HG03025 (cell line): Measurements from ENCODE around the gene NDRG3.

Experiments
- ATAC-seq: cut with Tn5 transposase; IDR thresholded peaks from one replicate; pipeline ENCODE4 v1.9.1; 2021; ENCODE audit warnings: mild to moderate bottlenecking, moderate library complexity; ENCODE audit not compliant: unreplicated experiment, low FRiP score

NDRG3 gene

DNA sequence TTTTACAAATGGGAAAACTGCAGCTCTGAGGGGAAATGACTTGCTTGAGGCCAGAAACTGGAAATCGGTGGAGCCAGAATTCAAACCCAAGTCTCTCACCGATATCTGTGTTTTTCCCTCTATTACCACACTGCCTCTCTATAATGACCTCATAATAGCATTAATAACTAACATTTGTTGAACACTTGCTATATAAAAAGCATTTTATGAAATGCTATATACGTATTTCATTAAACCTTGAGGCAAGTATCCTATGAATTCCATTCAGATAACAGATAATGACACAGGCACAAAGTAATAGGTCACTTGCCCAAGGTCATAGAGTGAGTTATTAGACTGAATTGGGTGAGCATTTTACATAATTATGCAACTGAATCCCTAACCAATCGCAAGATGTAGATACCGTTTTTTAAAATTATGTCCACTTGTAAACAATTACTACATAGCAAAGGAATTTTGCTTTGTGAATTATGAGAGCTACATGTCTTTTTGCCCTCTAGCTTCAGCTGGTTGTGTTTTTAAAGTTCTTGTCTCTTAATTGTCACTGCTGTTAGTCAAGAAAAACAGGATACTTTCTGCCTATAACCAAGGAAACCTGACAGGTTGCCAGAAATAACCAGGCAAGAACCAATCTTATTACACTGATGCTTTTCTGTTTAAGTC lies 23.0 kb upstream of the NDRG3 start:
- ATAC-seq = no peak

DNA sequence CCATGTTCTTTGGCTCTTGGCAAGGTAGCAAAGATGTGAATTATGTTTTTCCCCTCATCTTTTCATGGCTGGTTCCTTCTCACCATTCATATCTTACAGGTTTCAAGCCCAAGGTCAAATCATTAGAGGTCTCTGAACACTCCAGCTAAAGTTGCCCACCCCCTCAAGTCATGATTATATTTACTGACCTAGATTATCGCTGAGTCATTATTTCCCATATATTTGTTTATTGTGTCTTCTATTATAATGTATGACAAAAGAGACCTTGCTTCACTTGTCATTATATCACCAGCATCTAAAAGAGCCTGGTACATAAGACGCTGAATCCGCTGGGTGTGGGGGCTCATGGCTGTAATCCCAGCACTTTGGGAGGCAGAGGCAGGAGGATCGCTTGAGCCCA lies 15.2 kb upstream of the NDRG3 start:
- ATAC-seq = no peak

DNA sequence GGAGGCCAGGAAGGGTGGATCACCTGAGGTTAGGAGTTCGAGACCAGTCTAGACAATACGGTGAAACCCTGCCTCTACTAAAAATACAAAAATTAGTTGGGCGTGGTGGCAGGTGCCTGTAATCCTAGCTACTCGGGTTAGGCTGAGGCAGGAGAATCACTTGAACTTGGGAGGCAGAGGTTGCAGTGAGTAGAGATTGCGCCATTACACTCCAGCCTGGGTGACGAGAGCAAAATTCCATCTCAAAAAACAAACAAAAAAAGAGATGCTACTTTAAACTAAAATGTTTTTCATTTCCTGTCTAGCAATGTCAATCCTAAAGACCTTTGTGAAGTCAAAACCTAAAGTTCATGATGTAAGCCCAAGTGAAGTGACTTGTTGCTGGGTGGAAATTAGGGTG lies 14.8 kb upstream of the NDRG3 start:
- ATAC-seq = no peak

- no peak for ATAC-seq
Observed at GRCh38 chr20:36758276-36758675, 12.4 kb upstream of the NDRG3 start.

GRCh38 chr20:36756496-36756895 lies 10.6 kb upstream of the NDRG3 start:
- no peak for ATAC-seq

- ATAC-seq = no peak
Observed at GRCh38 chr20:36754656-36755222, 8.8 kb upstream of the NDRG3 start.

DNA sequence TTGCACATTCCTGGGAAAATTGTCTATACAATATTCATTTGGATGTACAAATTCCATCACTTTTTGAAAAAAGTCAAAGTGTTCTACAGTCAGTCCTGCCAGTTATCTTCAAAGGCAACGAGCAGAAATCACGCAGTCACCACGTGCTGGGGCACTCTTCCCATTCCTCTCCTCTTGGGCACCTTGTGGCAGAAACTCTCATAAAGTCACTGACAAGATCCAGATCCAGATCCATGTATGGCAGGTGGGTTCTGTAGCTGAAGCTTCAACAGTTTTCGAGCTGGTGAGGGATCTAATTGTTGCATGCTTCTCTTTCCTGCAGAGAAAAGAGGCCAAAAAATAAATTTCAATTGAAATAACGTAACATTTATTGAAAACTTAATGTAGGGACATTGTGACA lies 6.7 kb upstream of the NDRG3 start:
- ATAC-seq = no peak

GRCh38 chr20:36745234-36745926 lies 510 bp downstream of the NDRG3 start:
- peak; percentile 40 for ATAC-seq

- no peak for ATAC-seq
Observed at GRCh38 chr20:36744764-36745191, 1.1 kb downstream of the NDRG3 start.

- ATAC-seq = no peak
Observed at GRCh38 chr20:36744243-36744642, 1.6 kb downstream of the NDRG3 start.

GRCh38 chr20:36742558-36742957 lies 3.3 kb downstream of the NDRG3 start:
- ATAC-seq = no peak

DNA sequence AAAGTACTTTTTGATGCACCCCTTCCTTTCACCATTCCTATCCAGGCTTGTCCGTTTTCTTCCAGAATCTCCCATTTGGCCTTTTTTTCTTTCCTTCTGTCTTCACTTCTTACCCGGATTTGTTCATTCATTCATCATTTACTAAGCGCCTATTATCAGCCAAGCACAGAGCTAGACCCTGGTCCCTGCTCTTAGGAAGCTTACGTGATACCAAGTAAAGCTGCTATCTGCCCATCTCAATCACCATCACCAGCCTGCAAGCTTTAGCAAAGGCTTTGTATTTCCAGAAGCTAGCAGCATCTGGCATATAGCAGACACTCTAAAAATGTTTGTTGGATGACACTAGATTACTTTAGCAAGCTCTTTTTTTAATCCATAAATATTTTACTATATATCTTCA lies 4.8 kb downstream of the NDRG3 start:
- no peak for ATAC-seq

DNA sequence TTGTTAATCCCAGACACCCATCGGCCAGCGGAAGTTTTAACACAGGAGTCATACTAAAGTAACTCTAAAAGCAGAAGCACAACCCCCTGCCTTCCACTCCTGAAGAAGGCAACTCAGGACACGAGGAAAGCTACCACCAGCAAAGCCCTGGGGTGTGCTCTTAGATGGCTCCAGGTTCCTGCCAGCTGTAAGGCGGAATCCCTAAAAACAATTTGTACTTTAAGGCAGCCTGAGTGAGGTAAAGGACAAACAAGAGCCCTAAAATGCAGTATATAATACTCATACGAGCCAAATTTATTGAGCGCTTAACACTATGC lies 8.7 kb downstream of the NDRG3 start:
- ATAC-seq = no peak

- no peak for ATAC-seq
Observed at GRCh38 chr20:36736451-36737182, 9.3 kb downstream of the NDRG3 start.

DNA sequence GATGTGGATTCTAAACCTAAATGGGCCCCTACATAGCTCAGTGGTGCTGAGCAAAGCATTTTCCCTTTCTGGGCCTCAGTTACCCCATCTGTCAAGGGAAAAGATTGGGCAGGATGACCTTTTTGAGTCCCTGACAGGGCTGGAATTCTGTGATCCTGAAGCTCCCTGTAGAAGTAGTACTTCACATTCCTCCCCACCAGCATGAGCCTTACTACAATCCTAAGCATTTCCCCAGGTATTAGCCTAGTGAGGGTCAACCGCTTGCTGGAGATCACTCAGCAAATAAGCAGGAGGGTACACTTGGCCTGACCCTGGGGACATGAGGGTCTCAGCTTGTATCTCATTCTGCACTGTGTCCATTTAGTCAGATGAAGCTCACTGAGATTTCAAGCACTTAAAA lies 13.4 kb downstream of the NDRG3 start:
- no peak for ATAC-seq

- no peak for ATAC-seq
Observed at GRCh38 chr20:36728986-36729385, 16.9 kb downstream of the NDRG3 start.

DNA sequence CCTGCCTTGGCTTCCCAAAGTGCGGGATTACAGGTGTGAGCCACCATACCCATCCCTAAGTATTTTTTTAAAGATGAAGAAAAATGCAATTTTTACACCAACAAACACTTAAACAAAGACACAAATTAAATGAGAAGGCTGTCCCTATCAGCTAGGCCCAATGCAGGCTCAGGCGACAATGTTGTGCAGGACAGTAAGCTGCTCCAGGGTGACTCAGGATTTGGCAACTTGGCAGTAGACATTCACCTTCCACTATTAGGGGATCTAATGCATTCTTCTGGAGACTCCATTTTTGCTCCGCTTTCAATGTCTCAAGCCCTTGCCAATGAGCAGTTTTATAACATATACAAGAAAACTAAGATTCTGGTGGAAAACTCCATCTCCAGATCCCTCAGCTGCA lies 19.7 kb downstream of the NDRG3 start:
- ATAC-seq = no peak

DNA sequence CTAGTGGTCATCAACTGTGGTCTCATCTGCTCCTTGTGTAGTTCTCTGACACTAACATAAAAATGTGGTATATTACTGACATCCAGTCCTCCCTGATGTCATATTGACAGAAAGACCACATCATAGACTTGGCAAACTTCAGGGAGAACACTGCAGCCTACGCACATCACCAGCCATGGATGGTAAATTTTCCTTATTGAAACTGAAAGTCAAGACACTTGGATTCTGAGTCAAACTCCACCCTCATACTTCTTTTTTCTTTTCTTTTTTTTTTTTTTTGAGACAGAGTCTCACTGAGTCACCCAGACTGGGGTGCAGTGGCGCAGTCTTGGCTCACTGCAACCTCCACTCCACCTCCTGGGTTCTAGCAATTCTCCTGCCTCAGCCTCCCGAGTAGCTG lies 25.4 kb downstream of the NDRG3 start:
- ATAC-seq = no peak

DNA sequence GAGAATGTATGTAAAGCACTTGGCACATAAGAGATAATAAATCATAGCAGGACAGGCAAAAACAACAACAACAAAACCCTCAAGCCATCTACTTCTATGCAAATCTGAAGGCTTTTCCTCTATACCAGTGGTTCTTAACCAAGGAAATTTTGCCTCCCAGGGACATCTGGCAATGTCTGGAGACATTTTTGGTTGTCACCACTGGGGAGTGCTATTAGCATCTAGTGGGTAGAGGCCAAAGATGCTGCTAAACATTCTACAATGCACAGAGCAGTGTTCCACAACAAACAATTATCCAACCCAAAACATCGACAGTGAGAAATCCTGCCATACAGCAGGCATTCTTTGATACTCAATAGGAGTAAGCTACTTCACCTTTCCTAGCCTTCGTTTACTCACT lies 28.2 kb downstream of the NDRG3 start:
- no peak for ATAC-seq

GRCh38 chr20:36717021-36717420 lies 28.9 kb downstream of the NDRG3 start:
- ATAC-seq = no peak

GRCh38 chr20:36712775-36713174 lies 33.1 kb downstream of the NDRG3 start:
- ATAC-seq = no peak

- ATAC-seq = no peak
Observed at GRCh38 chr20:36709126-36709525, 36.8 kb downstream of the NDRG3 start.
